ENCODE measurements around the gene TES.

- TF ChIP-seq, protein P1, sequence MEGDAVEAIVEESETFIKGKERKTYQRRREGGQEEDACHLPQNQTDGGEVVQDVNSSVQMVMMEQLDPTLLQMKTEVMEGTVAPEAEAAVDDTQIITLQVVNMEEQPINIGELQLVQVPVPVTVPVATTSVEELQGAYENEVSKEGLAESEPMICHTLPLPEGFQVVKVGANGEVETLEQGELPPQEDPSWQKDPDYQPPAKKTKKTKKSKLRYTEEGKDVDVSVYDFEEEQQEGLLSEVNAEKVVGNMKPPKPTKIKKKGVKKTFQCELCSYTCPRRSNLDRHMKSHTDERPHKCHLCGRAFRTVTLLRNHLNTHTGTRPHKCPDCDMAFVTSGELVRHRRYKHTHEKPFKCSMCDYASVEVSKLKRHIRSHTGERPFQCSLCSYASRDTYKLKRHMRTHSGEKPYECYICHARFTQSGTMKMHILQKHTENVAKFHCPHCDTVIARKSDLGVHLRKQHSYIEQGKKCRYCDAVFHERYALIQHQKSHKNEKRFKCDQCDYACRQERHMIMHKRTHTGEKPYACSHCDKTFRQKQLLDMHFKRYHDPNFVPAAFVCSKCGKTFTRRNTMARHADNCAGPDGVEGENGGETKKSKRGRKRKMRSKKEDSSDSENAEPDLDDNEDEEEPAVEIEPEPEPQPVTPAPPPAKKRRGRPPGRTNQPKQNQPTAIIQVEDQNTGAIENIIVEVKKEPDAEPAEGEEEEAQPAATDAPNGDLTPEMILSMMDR (optimal IDR thresholded peaks at IDR 0.05 in 1 of 3, IDR thresholded peaks at IDR 0.05 in 1 of 3, conservative IDR thresholded peaks at IDR 0.05 in 1 of 3; ENCODE audit: extremely low read depth in 1 of 3, insufficient read depth in 2 of 3, low read length in 3 of 3), result no peak
- TF ChIP-seq EZH2 (IDR thresholded peaks at IDR 0.05; ENCODE audit: low read length), result no peak
Measured at GRCh38 chr7:116234517-116235200, 24.3 kb downstream of the TES start.
